ENCODE measurements around the gene MIEF2.
"Not testable (repeated sequence)": the region's sequence is repeated elsewhere in the genome, so short reads cannot be mapped to it uniquely, and the experiment has no call there.

Gene MIEF2, protein sequence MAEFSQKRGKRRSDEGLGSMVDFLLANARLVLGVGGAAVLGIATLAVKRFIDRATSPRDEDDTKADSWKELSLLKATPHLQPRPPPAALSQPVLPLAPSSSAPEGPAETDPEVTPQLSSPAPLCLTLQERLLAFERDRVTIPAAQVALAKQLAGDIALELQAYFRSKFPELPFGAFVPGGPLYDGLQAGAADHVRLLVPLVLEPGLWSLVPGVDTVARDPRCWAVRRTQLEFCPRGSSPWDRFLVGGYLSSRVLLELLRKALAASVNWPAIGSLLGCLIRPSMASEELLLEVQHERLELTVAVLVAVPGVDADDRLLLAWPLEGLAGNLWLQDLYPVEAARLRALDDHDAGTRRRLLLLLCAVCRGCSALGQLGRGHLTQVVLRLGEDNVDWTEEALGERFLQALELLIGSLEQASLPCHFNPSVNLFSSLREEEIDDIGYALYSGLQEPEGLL

DNA sequence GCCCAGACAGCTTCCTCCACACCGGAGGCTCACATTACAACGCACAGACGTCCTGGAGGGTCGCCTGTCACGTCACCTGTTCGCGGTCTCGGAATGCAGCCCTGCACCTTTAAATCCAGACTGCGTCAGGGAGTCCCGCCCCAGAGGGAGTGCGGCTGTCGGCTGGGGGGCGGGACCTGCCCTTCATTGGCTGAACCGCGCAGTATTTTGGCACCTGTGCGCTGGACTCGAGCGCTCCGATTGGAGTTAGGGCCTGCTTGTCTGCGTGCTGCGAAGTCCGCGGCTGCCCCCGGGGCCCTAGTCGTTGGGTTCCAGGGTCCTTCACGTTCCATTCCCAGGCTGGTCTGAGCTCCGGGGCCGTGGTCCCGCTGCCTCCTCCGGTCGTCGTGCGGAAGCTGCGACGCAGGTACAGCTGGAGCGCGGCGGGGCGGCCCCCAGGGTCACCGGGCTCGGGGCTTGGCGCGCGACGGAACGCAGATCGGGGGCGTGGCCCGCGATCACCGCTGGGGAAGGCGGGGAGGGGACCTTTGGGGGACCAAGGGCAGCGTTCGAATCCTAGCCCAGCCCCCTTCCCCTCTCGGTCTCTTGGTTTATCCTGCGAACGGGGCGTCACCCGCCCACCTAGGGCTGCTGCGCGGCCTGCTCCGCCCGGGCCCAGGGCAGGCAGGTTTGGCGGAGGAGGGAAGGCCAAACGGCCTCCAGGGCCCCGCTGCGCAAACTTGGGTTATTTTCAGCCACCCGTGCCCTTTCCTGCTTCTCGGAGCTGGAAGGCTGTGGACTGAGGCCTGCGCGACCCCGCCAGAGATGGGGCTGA lies at the start of gene MIEF2:
Gene MIEF2, plus strand, starts transcription at position 331 of the 814 bp plus-strand sequence. CDS start 2,059 bp downstream, outside the sequence.
- DNase-seq (ENCODE audit: low read depth) = peak; percentile 95

DNA sequence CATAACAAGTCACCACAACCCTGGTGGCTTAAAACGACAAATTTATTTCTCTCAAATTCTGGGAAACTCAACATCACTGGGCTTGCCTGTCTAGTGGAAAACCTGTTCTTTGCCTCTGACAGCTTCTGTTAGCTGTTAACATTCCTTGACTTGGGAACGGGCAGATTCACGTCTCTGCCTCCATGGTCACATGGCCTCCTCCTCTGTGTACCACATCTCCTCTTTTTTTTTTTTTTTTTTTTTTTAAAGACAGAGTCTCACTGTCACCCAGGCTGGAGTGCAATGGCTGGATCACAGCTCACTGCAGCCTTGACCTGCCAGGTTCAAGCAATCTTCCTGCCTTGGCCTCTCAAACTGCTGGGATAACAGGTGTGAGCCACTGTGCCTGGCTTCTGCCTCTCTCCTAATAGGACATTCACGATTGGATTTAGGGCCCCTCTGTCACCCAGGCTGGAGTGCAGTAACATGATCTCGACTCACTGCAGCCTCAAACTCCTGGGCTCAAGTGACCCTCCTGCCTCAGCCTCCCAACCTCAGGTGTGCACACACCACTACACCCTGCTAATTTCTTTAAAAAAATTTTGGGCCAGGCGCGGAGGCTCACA lies 46.7 kb upstream of the MIEF2 start:
- no peak for DNase-seq (ENCODE audit: low read depth)

DNA sequence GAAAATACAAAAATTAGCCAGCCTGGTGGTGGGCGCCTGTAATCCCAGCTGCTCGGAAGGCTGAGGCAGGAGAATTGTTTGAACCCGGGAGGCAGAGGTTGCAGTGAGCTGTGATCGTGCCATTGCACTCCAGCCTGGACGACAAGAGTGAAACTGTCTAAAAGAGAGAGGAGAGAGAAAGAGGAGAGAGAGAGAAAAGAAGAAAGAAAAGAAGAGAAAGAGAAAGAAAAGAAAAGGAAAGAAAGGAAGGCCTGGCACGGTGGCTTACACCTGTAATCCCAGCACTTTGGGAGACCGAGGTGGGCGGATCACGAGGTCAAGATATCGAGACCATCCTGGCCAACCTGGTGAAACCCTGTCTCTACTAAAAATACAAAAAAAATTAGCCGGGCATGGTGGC lies 43.6 kb upstream of the MIEF2 start:
- not testable (repeated sequence) for DNase-seq (ENCODE audit: low read depth)

DNA sequence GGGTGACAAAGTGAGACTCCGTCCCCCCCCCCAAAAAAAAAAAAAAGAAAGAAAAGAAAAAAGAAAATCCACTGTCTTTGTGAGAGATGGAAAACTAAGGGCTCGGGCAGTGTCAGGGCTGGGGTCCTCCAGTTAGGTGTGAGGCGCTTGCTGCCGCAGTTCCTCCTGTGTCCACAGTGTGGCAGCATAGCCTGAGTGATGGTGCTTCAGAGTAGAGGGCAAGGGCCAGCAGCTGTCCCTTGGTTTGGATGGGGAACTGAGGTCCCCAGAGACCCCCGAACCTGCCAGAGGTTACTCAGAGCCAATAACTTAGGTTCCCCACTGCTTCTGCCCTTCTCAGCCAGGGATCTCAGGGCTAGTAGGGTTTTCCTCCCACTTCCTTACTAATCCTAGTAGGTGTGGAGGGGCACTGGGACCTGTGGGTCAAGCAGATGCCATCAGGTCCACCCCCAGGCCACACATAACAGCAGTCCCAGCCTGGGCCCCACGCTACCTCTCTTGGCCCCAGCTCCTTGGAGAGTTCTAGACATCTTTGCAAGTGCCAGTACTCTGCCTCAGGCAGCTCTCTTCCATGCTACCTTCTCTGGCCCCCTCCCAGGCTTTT lies 42.9 kb upstream of the MIEF2 start:
- peak; percentile 49 for DNase-seq (ENCODE audit: low read depth)

DNA sequence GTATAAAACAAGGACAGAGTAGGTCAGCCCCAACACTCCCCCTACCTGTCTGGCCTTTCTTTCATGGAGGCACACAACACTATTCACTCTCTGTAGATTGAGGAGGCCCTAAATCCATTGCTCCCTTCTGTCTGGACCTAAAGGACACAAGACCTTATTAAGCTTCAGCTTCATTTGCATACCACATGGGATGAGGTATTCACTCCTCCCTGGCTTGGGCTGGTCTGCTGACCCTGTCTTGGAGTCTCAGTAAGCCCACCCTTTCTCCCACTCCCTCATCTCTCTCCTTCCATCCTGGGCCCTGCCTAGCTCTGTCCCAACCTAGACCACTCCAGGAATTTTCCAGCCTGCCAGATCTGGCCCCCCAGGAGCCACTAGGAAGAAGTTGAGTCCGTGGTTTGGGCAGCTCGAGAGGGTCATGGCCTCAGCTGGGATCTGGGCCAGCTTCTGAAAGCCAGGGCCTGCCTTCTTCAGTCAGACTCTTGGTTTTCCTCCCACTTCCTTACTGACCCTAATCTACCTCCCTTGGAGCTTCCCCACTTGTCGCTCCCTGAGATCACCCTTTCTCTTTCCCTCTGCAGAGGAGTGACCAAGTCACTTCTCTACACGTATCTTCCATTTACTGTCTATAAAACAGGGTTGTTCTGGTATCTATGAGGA lies 41.6 kb upstream of the MIEF2 start:
- DNase-seq (ENCODE audit: low read depth) = no peak

DNA sequence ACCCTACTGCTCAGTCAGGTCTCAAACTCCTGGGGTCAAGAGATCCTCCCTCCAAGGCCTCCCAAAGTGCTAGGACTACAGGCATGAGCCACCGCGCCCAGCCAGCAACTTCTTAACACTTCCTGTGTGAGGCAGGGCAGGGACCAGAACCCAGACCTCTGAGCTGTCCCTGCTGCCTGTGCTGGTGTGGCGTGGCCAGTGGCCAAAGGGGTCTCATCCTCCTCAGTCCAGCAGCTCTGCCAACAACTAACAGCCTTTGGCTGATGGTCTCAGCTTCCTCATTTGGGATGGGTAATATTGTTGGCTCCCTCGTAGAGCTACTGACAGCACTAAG lies 36.4 kb upstream of the MIEF2 start:
- DNase-seq (ENCODE audit: low read depth) = no peak

DNA sequence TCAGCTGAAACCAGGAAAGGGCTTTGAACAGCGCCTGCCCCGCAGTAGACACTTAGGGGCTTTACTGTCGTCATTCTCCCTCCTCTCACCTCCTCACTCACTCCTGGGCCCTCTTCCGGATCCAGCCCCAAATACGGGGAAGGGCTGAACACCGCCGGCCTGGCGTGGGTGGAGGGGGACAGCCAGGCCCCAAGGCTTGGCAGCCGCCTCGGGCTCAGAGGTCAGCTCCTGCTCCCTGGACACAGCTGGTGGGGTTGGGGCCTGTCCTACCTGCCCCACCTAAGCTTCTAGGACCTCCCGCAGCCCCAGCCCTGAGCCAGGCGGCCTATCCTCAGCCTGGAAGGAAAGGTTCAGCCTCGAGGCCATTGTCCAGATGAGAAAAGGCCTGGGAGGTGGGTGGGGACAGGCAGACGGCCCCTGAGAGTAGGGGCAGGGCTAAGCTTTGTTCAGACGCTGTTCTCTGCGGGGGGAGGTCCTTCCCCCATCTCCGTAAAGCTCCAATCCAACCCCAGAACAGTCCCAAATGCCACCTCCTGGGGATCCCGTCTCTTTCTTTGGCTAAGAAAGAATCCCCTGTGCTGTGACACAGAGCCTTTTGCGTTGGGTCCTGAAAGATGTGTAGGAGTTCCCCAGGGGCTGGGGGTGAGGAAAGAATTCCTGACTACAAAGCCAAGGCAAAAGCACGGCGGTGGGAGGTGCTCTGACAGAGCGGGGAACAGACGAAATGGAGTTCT lies 35.9 kb upstream of the MIEF2 start:
- DNase-seq (ENCODE audit: low read depth) = no peak

DNA sequence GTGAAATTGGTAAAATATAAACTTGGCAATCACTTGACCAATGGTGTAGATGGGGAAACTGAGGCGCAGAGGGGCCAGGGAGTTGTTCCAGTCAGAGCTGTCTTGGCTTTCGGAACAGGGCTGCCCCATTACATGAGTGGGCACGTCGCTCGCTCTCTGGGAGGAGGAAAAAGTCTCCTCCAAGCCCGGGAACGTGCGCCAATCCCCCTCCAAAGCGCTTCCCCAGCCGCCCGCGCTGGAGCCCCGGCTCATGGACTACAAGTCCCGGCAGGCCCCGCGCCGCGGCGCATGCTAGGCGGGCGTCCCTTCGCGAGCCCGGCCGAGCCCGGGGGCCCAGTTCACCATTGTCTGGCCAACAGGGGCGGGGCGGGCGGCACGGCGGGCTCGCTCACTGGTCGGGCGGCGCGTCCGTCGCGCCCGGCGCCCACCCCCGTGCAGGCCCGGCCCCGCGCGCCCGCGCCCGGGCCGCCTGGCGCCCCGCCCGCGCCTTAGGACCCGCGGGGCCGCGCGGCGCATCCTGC lies 35.3 kb upstream of the MIEF2 start, which contains the start of gene LLGL1:
Gene LLGL1, plus strand, starts transcription at position 515 of the 521 bp plus-strand sequence. CDS start 48 bp downstream, outside the sequence.
- peak; percentile 80 for DNase-seq (ENCODE audit: low read depth)

DNA sequence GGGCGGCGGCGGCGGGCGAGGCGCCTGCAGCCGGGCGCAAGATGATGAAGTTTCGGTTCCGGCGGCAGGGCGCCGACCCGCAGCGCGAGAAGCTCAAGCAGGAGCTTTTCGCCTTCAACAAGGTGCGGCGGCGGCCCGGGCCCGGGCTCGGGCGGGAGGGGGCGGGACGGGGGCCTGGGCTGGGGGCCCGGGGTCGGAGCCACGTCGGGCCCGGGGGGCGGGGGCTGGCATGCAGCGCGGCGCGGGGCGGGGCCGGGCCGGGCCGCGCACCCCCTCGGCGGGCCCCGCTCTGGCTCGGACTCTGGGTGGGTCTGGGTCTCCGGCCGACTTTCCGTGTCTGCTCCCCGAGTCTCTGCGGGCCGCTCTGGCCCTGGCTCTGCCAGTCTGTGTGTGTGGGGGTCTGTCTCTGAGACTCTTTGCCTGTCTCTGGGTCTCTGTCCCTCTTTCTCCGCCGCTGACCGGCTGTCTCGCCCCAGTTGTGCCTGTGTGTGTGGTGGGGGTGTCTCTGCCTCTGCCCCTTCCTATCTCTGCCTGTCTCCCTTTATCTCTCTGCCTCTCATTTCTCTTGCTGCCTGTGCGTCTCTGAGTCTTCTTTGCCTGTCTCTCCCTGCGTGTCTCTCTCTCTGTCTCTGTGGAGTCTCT lies 34.7 kb upstream of the MIEF2 start:
- DNase-seq (ENCODE audit: low read depth) = no peak

DNA sequence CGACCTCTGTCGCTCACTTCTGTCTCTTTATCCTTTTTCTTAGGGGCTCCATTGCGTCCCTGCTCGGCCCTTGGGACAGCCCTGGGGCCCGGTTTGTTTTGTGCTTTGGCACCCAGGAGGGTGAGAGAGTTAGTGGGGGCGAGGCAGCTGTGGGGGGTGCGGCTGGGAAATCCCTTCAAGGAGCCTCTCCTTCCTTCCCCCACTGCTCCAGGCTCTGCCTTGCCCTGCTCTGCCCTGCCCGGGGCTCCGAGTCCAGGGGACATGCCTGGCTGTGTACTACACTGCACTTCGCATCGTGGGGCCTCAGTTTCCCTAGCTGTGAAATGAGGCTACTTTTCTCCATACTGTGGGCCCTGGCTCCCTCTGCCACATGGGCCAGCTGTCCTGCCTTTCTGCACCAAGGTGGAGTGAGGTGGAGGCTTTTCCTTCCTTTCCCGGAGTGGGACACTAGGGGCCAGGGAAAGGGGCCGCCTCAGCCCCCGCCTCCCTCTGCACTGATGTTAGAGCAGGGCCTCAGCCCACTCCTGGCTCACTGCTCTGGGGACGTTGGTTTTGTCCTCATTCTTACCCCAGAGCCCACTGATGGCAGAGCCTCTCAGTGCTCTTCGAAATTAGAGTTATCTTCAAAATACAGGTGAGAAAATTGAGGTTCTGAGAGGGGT lies 34.0 kb upstream of the MIEF2 start:
- DNase-seq (ENCODE audit: low read depth) = no peak

DNA sequence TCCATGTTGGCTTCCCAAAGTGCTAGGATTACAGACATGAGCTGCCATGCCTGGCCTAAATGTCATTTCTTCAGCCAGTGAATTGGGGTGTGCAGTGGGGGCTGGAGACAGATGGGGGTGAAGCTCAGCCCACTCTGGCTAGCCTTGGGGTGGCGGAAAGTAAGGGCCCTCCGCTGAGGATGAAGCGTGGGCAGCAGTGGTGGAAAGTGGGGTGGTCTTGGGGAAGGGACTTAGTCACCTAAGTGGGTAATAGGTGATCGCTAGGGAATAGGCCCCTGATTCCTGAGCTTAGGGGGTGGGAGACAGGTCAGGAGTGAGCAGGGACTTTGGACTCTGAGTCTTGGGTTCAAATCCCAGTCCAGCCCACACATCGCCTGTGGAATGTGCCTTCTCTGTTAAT lies 32.8 kb upstream of the MIEF2 start:
- no peak for DNase-seq (ENCODE audit: low read depth)

DNA sequence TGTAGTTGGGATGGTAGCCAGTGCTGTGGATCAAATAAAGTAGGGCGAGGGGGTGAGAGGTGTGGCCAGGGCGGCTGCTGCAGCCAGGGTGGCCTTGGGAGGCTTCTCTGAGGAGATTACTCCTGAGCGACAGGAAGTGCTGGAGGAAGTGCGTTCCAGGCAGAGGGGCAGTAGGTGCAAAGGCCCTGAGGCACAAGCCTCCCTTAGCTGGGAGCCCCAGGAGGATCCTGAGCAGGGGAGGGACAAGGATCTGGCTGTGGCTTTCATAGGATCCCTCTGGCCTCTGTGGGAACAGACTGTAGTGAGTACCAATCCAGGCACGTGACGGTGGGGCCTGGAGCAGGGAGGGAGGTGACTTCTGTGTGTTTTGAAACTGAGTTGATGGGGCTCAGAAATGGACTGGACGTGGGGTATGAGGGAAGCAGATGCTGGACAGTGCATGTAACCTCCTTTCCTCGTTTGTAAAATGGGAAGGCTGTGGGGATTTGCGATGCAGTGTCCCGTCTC lies 32.2 kb upstream of the MIEF2 start:
- no peak for DNase-seq (ENCODE audit: low read depth)

DNA sequence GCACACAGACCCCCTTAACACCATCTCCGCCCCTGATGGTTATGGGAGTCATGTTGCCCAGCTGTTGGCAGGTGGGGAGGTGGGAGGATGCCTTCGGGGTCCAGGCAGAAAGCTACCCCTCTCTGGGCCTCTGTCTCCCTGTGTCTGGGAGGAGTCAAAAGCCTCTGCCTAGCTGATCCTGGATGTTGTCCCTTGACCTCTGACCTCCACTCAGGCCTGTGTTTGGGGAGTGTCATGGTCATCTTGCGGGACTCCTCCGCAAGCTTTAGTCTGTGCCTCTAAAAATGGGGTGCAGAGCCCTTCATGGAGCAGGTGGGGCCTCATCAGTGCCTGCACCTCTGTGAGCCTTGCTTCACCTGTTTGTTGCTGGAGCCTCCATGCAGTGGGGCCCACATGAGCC lies 31.2 kb upstream of the MIEF2 start:
- DNase-seq (ENCODE audit: low read depth) = no peak

DNA sequence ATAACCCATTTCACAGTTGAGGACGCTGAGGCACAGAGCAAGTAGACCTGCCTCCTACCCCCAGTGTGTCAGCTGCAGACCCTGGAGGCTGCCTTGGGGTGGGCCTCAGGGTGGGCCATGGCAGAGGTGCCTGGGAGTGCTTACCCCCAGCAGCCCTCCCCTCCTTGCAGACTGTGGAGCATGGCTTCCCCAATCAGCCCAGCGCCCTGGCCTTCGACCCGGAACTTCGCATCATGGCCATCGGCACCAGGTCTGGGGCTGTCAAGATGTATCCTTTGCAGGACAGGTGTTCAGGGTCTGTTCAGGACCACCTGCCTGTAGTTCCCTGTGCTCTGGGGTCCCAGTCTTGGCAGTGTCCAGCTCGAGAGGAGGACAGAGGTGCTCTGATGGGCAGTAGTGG lies 30.7 kb upstream of the MIEF2 start:
- no peak for DNase-seq (ENCODE audit: low read depth)

DNA sequence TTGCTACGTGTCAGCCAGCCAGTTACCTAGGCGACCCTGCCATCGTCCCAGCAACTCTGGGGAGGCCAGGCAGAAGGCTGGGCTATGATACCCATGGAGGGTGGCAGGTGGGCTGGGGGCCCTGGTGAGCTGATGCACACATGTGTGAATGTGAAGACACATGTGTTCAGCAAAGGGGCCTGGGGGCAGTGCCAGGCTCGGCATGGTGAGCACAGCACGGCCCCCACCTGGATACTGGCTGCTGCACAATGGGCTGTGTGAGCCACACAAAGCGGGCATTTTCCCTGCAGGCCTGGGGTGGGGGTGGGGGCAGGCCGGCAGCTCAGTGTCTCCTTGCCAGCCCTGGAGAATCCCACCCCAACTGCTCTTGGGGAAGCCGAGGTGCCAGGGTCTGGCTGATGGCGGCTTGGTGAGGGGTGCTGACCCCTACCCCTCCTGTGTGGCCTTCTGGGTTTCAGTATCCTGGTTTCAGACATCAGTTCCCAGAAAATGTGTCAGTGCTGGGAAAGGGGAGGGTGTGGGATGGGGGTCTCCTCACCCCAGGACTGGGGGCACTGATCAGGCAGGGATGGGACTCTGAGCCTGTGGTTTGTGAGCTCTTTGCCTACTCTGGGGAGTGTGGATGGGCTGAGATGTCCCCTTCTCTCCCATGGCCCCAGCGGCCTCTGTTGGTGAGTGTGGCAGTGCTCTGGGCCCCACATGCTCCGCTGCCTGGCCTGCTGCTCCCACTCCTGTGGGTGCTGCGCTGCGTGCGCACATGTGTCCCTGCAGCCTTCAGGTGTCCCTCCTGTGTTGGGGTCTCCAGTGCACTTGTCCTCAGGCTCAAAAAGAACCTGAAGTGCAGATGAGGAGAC lies 29.9 kb upstream of the MIEF2 start:
- DNase-seq (ENCODE audit: low read depth) = no peak

DNA sequence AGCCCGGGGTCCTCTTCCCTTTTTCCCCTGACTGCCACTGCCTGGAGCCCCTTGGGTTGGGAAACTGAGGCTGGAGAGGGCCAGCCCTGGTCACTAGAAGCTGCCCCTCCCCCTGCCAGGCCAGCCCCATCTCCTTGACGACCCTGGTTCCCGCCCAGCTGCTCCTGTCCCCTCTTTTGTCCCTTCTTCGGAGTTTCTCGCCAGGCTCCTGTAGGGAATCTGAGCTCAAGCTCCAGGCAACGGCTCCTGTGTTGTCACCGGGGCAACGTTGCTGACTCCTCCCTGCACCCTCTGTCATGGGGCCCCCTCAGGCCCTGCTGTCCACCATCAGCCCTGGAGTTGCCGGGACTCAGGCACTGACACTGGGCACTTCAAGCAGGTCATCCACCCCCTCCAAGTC lies 29.3 kb upstream of the MIEF2 start:
- no peak for DNase-seq (ENCODE audit: low read depth)

DNA sequence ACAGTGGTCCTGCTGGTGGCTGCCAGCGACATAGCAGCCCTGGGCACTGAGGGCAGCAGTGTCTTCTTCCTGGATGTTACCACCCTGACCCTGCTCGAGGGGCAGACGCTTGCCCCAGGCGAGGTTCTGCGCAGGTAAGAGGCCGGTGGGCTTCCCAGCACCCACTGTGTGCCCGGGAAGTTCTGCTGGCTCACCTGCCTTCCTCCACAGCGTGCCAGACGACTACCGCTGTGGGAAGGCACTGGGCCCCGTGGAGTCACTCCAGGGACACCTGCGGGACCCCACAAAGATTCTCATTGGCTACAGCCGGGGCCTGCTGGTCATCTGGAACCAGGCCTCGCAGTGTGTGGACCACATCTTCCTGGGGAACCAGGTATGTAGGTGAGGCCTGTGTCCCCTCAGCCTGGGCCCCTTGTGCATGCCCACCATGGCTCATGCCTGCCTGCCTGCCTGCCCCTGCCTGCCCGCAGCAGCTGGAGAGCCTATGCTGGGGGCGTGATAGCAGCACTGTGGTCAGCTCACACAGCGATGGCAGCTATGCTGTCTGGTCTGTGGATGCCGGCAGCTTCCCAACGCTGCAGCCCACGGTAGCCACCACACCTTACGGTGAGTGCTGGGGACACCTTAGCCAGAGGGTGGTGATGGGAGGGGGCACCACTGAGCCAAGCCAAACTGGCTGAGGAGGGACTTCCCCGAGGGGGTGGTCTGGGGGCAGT lies 26.5 kb upstream of the MIEF2 start:
- no peak for DNase-seq (ENCODE audit: low read depth)

DNA sequence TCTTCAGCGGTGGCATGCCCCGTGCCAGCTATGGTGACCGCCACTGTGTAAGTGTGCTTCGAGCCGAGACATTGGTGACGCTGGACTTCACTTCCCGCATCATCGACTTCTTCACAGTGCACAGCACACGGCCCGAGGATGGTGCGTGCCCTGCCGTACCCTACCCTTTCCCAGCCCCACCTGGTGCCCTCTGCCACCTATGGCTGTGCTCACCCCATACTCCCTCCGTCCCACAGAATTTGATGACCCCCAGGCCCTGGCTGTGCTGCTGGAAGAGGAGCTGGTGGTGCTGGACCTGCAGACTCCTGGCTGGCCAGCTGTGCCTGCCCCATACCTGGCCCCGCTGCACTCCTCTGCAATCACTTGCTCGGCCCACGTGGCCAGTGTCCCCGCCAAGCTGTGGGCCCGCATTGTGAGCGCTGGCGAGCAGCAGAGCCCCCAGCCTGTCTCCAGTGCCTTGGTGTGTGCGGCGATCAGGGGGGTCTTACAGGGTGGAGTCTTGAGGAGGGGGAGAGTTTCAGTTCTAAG lies 25.5 kb upstream of the MIEF2 start:
- DNase-seq (ENCODE audit: low read depth) = no peak
